ENCODE results near the gene SAMD4A. TPM values are rescaled to one million over a fixed set of nuclear protein-coding genes. Genes with fewer than 3 reads are reported as not detected.

The SAMD4A gene
- total RNA-seq, 2 experiments from 2014 or later, result 0.06 to 1.0 TPM

GRCh38 chr14:54659365-54659764 is 92.4 kb downstream of the SAMD4A start:
- Histone ChIP-seq H3K36me3 (ENCODE audit: insufficient read depth, low read length) (no peaks in the 10 kb centered on the region), H3K9me3 (ENCODE audit: low read length) (no peaks in the 10 kb centered on the region), H3K4me1 (ENCODE audit: insufficient read depth, low read length, poor library complexity, severe bottlenecking) (no peaks in the 10 kb centered on the region), H3K9me2 (ENCODE audit: insufficient read depth, low read length) (no peaks in the 10 kb centered on the region), H3K79me2 (ENCODE audit: insufficient read depth, low read depth, low read length) (no peaks in the 10 kb centered on the region), H3K4me2 (ENCODE audit: low read length) (no peak overlapping the region), H3K4me3 (ENCODE audit: low read depth, low read length, poor library complexity, severe bottlenecking) (no peak overlapping the region), H2AFZ (ENCODE audit: low read length) (no peak overlapping the region), H4K20me1 (ENCODE audit: insufficient read depth, low read length) (no peaks in the 10 kb centered on the region), H3K27ac (ENCODE audit: low read depth, low read length, poor library complexity, severe bottlenecking) (no peak overlapping the region)
- ChIA-PET POLR2A (no interaction called here), CTCF (ENCODE audit: unreplicated experiment) (no interaction called here)
- intact Hi-C loops (cut with micrococcal nuclease; ENCODE audit: unreplicated experiment), result no loop called here
- no peak for TF ChIP-seq EZH2phosphoT487 (IDR thresholded peaks at IDR 0.05; ENCODE audit: borderline replicate concordance, low read depth, low read length)
- TF ChIP-seq CTCF (conservative IDR thresholded peaks at IDR 0.05; ENCODE audit: low read length), result no peak
- BruUV-seq (replicated peaks), result no TSS peak
- no peak for DNase-seq (ENCODE audit: low spot score)

GRCh38 chr14:54660604-54661111 is 93.7 kb downstream of the SAMD4A start:
- intact Hi-C loops (cut with micrococcal nuclease; ENCODE audit: unreplicated experiment), result no loop called here
- ChIA-PET CTCF (ENCODE audit: unreplicated experiment) (no interaction called here), POLR2A (no interaction called here)
- no peak overlapping the region for H3K4me2 ChIP-seq (ENCODE audit: low read length)
- no peak for DNase-seq (ENCODE audit: low spot score)
- H4K20me1 ChIP-seq (ENCODE audit: insufficient read depth, low read length), result no peaks in the 10 kb centered on the region
- no TSS peak for BruUV-seq (replicated peaks)
- no peaks in the 10 kb centered on the region for H3K9me2 ChIP-seq (ENCODE audit: insufficient read depth, low read length)
- no peak overlapping the region for H3K27ac ChIP-seq (ENCODE audit: low read depth, low read length, poor library complexity, severe bottlenecking)
- TF ChIP-seq CTCF (conservative IDR thresholded peaks at IDR 0.05; ENCODE audit: low read length) (no peak), EZH2phosphoT487 (IDR thresholded peaks at IDR 0.05; ENCODE audit: borderline replicate concordance, low read depth, low read length) (no peak)
- no peaks in the 10 kb centered on the region for H3K9me3 ChIP-seq (ENCODE audit: low read length)
- no peak overlapping the region for H3K4me3 ChIP-seq (ENCODE audit: low read depth, low read length, poor library complexity, severe bottlenecking)
- no peaks in the 10 kb centered on the region for H3K79me2 ChIP-seq (ENCODE audit: insufficient read depth, low read depth, low read length)
- H3K36me3 ChIP-seq (ENCODE audit: insufficient read depth, low read length), result no peaks in the 10 kb centered on the region
- H2AFZ ChIP-seq (ENCODE audit: low read length), result no peak overlapping the region
- H3K4me1 ChIP-seq (ENCODE audit: insufficient read depth, low read length, poor library complexity, severe bottlenecking), result no peaks in the 10 kb centered on the region

- intact Hi-C loops (cut with micrococcal nuclease; ENCODE audit: unreplicated experiment), result no loop called here
- Histone ChIP-seq H3K4me3 (ENCODE audit: low read depth, low read length, poor library complexity, severe bottlenecking) (no peak overlapping the region), H3K36me3 (ENCODE audit: insufficient read depth, low read length) (no peaks in the 10 kb centered on the region), H3K9me2 (ENCODE audit: insufficient read depth, low read length) (no peaks in the 10 kb centered on the region), H4K20me1 (ENCODE audit: insufficient read depth, low read length) (no peaks in the 10 kb centered on the region), H3K27ac (ENCODE audit: low read depth, low read length, poor library complexity, severe bottlenecking) (no peak overlapping the region), H2AFZ (ENCODE audit: low read length) (no peak overlapping the region), H3K79me2 (ENCODE audit: insufficient read depth, low read depth, low read length) (no peaks in the 10 kb centered on the region), H3K4me2 (ENCODE audit: low read length) (no peak overlapping the region), H3K9me3 (ENCODE audit: low read length) (no peaks in the 10 kb centered on the region), H3K4me1 (ENCODE audit: insufficient read depth, low read length, poor library complexity, severe bottlenecking) (no peaks in the 10 kb centered on the region)
- ChIA-PET POLR2A (interaction anchor here (0.6 to 0.7 kb wide), 4 partner anchors 132 to 189 kb away, joined by 3 to 6 read pairs (median 3); no protein-coding TSS in a partner anchor), CTCF (ENCODE audit: unreplicated experiment) (no interaction called here)
- TF ChIP-seq CTCF (conservative IDR thresholded peaks at IDR 0.05; ENCODE audit: low read length), result no peak
- no peak for TF ChIP-seq EZH2phosphoT487 (IDR thresholded peaks at IDR 0.05; ENCODE audit: borderline replicate concordance, low read depth, low read length)
- no peak for DNase-seq (ENCODE audit: low spot score)
- no TSS peak for BruUV-seq (replicated peaks)
These were observed 95.7 kb downstream of the SAMD4A start for GRCh38 chr14:54662491-54663133.
